Umbilical cord (tissue), 2 donors: ENCODE measurements around the gene PRSS53. TPM values are rescaled to one million over a fixed set of nuclear protein-coding genes. Genes with fewer than 3 reads are reported as not detected.

Experiments
- DNase-seq: peaks from one replicate; pipeline ENCODE4 v3.0.0-alpha.2; 2015; ENCODE audit warnings: low spot score
- total RNA-seq: library from RNA; depleted of rRNA; stranded (reverse); fragments of >200 nt; gene quantifications from one replicate; pipeline ENCODE4 v1.2.3, GENCODE V29; 2014; ENCODE audit warnings: low replicate concordance; ENCODE audit not compliant: insufficient read depth

The PRSS53 gene
- total RNA-seq, 1 donor from 2014 or later = 10.4 TPM

DNA sequence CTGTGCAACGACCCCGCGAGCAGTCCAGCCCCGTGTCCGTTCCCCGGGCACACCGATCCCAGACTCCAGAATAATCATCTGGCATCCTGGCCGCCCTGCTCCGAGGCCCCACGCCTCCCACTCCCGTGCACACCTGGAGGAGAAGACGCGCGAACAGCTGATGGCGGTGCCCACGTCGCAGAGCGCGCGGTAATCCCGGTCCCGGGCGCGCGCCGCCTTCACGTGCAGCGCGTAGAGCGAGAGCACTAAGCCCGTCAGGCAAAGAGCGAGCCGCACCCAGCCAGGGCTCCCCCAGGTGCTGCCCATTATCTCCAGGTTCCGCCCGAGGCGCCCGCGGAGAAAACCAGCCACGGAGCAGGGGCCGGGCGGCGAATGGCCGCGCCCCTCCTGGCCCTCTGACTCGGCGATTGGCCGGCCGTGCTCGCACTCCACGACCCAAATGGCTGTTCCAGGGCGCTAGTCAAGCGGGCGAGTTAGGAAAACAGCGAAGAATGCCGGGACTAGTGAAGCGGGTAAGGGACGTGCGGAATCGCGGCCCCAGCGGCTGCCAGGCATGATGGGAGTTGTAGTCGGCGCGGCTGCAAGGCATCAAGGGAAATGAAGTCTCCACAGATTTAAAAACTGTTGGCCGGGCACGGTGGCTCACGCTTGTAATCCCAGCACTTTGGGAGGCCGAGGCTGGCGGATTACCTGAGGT, 5.8 kb upstream of the PRSS53 start, which contains the start of gene VKORC1:
Gene VKORC1, minus strand, starts transcription at position 374 of the 697 bp plus-strand sequence. Its CDS starts 68 bp downstream, at position 306.
- DNase-seq = peak; percentile 94

DNA sequence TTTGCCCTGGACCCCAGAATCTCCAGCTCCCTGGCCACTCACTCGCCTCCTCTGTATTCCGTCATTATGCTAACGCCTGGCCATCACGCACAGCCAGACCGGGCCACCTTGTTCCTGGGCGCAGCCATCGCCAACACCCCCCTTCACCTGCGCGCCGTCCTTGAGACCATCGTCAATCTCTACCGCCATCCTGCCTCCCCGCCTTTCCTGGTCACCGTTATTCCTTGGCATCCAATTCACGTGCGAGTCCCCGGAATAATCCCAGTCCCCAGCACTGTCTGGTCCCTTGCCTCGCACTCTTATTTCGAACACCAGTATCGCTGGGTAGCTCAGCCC, 5.3 kb upstream of the PRSS53 start:
- no peak for DNase-seq

DNA sequence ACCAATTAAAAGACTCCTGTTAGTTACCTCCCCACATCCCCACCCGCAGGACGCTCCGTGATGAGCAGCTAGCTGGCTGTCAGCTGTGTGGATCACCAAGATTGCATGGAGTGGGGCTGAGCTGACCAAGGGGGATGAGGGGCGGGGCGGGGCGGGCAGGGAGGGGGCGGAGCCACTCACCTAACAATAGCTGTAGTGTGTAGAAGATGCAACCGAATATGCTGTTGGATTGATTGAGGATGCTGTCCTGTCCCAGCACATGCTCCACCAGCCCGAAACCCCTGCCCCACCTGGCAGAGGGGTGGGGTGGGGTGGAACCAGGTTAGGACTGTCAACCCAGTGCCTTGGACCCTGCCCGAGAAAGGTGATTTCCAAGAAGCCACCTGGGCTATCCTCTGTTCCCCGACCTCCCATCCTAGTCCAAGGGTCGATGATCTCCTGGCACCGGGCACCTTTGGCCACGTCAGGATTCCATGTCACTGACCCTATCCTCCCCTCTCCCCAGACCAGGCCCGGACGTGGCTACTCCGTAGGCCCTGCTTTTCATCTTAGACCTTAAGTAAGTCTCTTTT, 4.5 kb upstream of the PRSS53 start:
- DNase-seq = no peak

DNA sequence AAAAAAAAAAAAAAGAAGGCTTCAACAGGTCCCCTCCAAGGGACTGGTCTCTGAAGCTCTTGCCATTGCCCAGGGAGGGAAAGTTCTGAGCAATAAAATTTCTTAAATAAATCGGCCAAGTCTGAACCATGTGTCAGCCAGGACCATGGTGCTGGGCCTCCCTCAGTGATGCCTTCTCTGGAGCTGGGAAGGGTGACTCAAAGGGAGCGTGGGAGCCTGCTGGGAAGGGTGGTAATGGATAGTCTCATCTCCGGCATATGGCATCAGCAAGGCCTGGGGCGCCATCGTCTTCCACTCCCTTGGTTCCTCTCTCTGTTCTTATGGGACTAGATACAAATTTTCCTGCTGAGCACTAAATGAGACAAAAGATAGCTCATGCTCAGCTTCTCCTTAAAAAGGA, 3.6 kb upstream of the PRSS53 start:
- no peak for DNase-seq

DNA sequence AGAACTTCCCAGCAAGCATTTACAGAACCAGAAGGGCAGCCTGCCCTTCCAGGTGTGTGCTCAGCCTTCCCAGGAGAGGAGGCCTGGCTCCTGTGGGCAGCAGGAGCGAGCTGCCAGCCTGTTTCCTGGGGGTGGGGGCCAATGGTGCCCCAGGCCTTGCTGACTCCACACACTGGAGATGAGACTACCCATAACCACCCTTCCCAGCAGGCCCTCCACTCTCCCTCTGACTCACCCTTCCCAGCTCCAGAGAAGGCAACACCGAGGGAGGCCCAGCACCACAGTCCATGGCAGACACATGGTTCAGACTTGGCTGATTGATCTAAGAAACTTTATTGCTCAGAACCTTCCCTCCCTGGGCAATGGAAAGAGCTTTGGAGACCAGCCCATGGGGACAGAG, 1.8 kb upstream of the PRSS53 start:
- DNase-seq = no peak

DNA sequence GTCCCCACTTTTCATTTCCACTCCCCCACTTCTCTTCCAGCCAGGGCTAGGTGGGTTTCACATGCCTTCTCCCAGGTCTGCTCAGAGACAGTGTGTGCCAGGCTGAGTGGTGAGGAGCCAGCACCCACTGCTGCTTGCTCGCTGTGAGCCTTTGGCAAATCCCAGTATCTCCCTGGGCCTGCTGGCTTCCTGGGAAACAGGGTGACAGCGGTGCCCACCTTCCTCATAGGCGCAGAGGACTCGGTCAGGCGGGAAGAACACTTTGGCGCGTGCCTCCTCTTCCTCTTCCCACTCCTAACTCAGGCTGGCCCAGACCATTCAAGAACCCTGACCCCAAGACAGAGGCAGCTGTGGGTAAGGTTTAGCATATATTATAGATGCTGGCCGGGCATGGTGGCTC, 456 bp upstream of the PRSS53 start:
- no peak for DNase-seq

DNA sequence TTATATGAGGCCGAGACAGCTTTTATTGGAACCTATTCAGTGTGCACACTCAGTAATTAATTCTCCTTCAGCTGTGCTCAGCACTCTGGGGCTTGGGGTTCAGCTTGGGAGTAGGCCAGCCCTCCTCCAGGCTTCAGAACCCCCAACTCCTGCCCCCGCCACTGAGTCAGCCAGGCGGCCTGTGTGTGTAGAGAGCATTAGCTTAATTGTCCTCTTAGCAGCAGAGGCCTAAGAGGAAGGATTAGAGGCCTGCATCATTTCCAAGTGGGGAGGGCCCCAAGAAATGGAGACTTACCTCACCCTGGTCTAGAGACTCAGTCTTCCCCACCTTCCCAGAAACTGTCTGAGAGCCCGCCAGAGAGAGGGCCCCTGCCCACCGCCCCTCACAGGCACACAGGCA, 772 bp downstream of the PRSS53 start:
- DNase-seq = no peak

DNA sequence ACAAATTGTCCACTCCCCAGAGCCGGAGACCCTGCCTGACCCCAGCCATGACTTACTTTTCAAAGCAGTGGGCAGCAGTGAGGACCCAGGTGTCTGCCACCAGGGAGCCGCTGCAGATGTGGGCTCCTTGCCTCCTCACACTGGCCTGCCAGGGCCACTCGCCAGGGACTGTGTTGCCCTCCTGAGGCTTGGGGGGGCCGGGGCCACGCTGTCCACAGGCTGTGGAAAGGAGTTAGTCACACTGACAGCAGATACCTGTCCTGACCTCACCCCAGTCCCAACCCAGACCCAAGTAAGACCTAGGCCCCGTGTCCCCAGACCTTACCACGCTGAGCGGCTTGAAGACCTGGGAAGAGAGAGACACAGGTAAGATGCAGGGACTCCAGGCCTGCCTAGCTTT, 1.3 kb downstream of the PRSS53 start:
- no peak for DNase-seq

DNA sequence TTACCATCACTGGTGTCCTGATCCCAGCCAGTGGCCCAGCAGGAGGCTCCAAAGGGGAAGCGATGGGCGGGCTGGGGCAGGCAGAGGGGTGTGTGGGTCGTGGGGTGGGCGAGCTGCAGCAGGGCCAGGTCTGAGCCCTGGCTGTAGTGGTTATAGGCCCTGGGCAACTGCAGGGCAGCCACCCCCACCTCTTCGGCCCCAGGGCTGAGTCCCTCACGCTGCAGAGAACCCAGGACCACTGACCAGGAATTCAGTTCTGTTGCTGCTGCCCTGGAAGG, 2.2 kb downstream of the PRSS53 start:
- no peak for DNase-seq

DNA sequence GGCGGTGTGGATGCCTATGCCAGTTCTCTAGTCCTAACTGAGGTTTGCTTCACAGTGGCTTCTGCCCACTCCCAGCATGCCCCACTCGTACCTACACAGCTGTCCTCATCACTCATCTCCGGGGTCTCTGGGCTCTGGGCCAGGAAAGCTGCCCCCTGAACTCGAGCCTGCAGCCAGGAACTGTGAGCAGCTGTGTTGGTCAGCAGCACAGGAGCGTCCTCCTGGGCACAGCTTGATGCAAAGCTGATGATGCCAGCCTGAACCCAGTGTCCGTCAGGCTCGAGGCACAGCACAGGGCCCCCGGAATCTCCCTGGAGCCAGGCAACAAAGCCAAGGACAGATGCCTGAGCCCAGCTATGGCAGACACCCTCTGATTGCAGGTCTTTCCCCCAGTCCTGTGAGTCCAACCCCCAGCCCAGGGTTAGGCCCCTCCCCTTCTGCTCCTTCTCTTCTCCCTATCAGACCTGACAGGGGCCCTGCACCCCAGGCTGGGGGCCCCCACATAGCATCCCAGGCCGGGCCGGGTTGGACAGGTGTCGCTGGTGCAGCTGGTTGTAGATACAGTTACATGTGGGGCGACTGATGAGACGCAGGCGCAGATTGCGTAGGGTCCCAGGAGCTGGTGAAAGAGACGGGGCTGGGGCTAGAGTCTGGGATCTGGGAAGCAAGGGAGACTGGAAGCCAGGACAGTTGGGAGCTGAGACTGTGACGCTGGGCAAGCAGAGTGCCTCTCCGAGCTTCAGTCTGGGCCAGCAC, 2.7 kb downstream of the PRSS53 start:
- DNase-seq = no peak

DNA sequence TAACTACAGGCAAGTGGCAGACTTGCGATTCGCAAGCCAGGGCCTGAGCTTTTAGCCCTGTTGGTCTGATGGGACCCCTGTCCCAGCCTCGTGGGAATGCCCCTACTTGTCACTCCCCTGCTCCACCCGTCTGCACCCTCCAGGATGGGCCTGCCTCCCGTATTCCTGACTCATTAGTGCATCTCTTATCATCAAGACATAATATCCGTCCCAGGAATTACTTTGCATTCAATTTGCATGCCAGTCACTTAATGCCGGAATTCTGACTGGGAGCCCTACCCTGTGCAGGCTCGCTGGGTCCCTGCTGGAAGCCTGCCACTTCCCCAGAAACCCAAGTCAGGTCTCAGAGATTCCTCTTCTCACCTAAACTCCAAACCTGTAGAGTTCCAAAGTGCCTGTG, 3.3 kb downstream of the PRSS53 start:
- DNase-seq = no peak

DNA sequence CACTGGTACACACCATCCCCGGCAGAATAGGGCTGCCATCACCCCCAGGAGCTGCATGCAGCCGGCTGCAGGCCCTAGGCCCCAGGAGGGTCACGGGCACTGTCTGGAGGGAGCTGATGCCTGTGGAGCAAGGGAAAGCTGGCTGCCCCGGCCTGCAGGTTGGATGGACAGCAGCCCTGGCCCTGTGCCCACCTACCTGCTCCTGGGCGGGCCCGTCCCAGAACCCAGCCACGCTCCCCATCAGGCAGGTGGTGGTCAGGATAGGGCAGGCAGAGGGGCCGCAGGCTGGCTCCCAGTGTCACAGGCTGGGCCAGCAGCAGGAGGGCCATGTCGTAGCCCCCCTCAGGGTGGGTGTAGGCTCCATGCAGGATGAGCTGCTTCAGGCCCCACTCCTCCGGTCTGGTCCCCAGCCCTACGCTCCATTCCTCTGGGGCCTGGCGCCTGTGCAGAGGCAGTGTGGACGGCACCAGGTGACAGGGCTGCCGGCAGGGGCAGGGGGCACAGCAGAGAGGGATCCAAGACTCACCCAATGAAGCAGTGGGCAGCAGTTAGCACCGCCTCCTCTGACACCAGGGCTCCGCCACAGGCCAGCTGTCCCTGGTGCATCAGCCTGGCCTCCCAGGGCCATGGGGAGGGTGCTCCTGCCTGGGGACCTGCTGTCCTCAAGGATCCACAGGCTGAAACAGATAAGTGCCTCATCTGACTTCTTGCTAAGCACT, 4.0 kb downstream of the PRSS53 start:
- DNase-seq = no peak

DNA sequence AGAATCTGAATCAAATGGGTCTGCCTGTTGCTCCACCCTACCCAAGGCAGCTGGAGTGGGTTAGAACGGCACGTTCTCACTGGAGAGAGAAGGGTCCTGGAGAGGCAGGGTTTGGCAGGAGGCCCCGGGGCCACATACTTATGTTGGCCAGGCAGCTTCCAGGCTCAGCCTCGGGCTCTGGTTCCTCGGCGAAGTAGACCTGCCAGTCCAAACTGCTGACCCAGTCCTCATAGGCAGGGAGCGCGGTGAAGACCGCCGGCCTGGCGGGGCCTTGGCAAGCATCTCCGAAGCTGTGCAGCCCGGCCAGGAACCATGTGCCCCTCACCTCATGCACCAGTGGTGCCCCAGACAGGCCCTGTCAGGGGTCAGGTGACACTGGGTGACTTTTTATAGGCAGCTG, 4.8 kb downstream of the PRSS53 start:
- no peak for DNase-seq

DNA sequence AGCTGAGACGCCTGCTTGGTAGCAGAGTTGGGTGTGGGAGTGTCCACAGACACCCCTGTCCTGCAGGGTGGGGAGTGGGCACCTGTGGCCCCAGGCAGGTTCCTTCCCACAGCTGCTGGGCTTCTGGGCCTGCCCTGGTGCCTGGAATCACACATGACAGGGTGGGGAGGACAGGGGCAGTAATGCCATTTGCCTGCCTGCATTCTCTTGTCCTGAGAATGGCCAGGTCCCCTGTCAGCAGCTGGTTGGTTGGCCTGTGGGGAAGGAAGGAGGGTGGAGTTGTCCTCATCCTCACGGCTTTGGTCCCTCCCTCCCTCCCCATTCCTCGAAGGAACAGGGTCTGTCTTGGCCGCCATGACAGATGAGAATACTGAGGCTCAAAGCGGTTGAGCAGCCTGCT, 5.2 kb downstream of the PRSS53 start:
- no peak for DNase-seq

DNA sequence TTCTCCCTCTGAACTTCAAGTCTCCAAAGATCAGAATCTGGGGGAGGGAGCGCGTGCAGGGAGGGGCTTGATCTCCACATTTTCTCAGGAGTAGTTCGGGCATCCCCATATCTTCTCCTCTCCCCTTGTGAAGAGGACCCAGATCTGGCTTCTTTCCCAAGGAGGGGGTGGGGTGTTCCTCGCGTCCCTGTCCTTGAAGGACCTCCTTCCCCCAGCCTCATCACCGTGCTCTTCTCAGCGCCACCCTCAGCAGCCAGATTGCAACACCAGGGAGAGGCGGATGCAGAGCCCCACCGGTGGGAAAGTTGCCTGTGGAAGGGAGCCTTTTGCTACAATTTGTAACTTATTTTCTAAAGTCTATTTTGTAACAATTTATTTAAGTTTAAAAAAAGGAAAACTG, 5.7 kb downstream of the PRSS53 start:
- DNase-seq = no peak

DNA sequence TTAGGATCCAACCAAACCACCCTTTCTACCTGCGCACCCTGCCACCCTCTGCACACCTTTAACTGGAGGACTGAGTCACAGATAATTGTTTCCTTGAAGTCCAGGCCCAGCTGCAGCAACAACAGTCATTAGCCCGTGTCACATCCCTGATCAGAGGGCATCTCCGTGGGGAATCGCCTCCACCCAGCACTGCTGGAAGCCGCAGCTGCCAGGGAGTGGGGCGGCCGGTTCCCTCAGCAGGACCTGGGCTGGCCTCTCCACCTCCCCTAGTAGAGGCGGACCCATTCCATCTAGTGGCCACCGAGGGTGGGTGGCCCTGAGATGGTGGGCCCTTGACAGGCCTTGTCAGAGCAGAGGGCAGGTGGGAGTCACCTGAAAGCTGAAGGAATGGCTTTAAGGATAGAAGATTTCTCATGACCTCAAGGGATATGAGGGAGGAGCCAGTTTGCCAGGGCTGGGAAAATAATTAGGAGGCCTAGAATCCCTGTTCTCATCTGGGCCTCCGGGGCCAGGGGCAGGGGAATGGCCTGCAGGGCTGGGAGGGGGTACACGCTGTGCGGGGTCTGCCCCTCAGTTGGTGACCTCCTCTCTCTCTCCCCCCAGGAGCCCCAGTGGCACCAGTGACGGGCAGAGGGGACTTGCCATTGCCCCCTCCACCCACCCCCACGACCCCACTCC, 6.2 kb downstream of the PRSS53 start:
- DNase-seq = no peak

DNA sequence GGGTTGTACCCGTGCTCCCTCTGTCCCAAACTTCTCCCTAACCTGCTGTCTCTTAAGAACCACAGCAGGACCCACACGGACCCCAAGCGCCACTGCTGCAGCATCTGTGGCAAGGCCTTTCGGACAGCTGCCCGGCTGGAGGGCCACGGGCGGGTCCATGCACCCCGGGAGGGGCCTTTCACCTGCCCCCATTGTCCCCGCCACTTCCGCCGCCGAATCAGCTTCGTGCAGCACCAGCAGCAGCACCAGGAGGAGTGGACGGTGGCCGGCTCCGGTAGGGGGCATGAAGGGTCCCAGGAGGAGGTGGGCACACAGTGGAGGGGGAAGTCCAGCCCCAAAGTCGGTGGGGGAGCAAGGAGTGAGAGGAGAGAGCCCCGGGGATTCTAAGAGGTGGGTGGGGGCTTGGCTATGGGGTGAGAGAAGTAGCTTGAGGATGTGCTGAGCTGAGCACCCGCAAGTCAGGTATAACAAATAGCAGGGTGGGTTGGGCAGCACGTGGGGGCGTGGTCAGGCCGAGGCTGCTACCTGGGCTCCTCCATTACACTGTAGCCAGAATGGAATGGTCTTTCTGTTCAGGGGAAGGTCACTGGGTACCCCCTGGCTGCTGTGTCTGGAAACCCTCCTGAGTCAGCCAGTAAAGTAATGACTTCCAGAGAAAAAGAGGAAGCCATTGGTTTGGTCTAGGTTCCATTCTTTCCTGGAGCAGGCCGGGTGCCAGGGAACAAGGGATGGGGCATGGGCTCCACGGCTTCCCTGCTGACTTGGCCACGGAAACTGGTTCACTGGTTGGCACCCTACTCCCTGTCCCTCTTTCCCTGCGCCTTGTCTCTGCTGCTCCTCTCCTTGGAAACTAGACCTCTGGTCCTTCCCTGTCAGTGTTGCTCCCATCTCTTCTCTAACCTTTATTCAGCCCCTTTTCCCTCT, 7.1 kb downstream of the PRSS53 start:
- DNase-seq = no peak

DNA sequence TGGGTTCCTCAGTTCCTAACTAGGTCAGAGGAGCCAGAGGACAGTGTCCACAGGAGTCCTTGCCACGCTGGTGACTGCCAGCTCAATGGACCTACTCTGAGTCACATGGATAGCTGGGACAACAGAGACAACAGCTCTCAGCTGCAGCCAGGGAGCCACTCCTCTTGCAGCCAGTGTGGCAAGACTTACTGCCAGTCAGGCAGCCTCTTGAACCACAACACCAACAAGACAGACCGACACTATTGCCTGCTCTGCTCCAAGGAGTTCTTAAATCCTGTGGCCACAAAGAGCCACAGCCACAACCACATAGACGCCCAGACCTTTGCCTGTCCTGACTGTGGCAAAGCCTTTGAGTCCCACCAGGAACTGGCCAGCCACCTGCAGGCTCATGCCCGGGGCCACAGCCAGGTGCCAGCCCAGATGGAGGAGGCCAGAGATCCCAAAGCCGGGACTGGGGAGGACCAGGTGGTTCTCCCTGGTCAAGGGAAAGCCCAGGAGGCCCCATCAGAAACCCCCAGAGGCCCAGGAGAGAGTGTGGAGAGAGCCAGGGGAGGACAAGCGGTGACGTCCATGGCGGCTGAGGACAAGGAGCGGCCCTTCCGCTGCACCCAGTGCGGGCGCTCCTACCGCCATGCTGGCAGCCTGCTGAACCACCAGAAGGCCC, 7.9 kb downstream of the PRSS53 start:
- DNase-seq = no peak

DNA sequence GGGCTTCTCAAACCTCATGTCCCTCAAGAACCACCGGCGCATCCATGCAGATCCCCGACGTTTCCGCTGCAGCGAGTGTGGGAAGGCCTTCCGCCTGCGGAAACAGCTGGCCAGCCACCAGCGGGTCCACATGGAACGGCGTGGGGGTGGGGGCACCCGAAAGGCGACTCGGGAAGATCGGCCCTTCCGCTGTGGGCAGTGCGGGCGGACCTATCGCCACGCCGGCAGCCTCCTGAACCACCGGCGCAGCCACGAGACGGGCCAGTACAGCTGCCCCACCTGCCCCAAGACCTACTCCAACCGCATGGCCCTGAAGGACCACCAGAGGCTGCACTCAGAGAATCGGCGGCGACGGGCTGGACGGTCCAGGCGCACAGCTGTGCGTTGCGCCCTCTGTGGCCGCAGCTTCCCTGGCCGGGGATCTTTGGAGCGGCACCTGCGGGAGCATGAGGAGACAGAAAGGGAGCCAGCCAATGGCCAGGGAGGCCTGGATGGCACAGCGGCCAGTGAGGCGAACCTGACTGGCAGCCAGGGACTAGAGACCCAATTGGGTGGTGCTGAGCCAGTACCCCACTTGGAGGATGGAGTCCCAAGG, 8.6 kb downstream of the PRSS53 start:
- DNase-seq = no peak

DNA sequence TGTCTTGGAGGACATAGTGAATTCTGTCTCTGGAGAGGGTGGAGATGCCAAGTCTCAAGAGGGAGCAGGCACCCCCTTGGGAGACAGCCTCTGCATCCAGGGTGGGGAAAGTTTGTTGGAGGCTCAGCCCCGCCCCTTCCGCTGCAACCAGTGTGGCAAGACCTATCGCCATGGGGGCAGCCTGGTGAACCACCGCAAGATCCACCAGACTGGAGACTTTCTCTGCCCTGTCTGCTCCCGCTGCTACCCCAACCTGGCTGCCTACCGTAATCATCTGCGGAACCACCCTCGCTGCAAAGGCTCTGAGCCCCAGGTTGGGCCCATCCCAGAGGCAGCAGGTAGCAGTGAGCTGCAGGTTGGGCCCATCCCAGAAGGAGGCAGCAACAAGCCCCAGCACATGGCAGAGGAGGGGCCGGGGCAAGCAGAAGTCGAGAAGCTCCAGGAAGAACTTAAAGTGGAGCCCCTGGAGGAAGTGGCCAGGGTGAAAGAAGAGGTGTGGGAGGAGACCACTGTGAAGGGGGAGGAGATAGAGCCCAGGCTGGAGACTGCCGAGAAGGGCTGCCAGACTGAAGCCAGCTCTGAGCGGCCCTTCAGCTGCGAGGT, 9.3 kb downstream of the PRSS53 start:
- DNase-seq = no peak
